HepG2 (cell line): ENCODE results near the gene C12orf42. TPM values are rescaled to one million over a fixed set of nuclear protein-coding genes. Genes with fewer than 3 reads are reported as not detected.
A peak's percentile ranks its signal among the peaks of the same experiment; 100 is the strongest.

Source experiments
- ATAC-seq: fragments of 200-7000 bp; cut with Tn5 transposase; 3 replicates; pipeline ENCODE4 v1.9.1; 2020; ENCODE audit warnings: mild to moderate bottlenecking, moderate library complexity
- BruUV-seq: library from RNA; stranded (reverse); fragments of 400-500 nt; replicated peaks from 2 replicates; lab custom pipeline; 2021; lab: Mats Ljungman, UMichigan
- CTCF ChIA-PET: fragments of 300-600 bp; formaldehyde crosslinking; extraction: SDS; loops from one replicate; lab custom pipeline; 2021; ENCODE audit warnings: low total read pairs, inconsistent platforms, low intra/inter-chr PET ratio; lab: Yijun Ruan, JAX
- POLR2A ChIA-PET: fragments of 350-600 bp; sonication (Branson Sonifier 250); formaldehyde crosslinking; loops from one replicate; lab custom pipeline; 2020; ENCODE audit warnings: antibody characterized with exemption, inconsistent platforms; lab: Yijun Ruan, JAX
- DNase-seq: peaks from one replicate; pipeline ENCODE4 v3.0.0-alpha.2; 2015; ENCODE audit warnings: low spot score
- FAIRE-seq: peaks from 3 replicates; lab custom pipeline; 2011; peaks lifted over from hg19 to GRCh38; lab: Jason Lieb, UNC
- H2AFZ ChIP-seq: one replicate; pipeline ENCODE4 v1.6.1; 2011; ENCODE audit warnings: low read length, inconsistent platforms
- H3K27ac ChIP-seq: fragments of 300-600 bp; 3 replicates; pipeline ENCODE4 v1.8.0; 2011; ENCODE audit warnings: mixed run types, mild to moderate bottlenecking, mixed read lengths, low read length, inconsistent platforms; ENCODE audit not compliant: insufficient read depth; ENCODE audit errors: extremely low read length
- H3K27me3 ChIP-seq, 2 experiments: fragments of 200-600 bp in 1 of 2; 2 replicates in 1 of 2; 3 replicates in 1 of 2; pipeline versions ENCODE4 v1.6.0 to v1.8.0; 2011; ENCODE audit warnings: low read length in 2 of 2, mild to moderate bottlenecking in 2 of 2, moderate library complexity in 2 of 2, inconsistent platforms in 1 of 2; ENCODE audit not compliant: insufficient read depth in 2 of 2, control insufficient read depth in 1 of 2
- H3K36me3 ChIP-seq, 2 experiments: fragments of 200-600 bp in 1 of 2; replicated peaks in 1 of 2; 2 replicates in 1 of 2; 3 replicates in 1 of 2; pipeline versions ENCODE4 v1.5.1 to v1.8.0; 2011; ENCODE audit warnings: low read length in 2 of 2, inconsistent platforms in 1 of 2; ENCODE audit not compliant: insufficient read depth in 2 of 2, control insufficient read depth in 1 of 2
- H3K4me1 ChIP-seq: 2 replicates; pipeline ENCODE4 v1.5.1; 2012; ENCODE audit warnings: low read length, inconsistent platforms; ENCODE audit not compliant: insufficient read depth
- H3K4me2 ChIP-seq: 2 replicates; pipeline ENCODE4 v1.6.0; 2011; ENCODE audit warnings: low read depth, low read length, inconsistent platforms
- H3K4me3 ChIP-seq, 3 experiments: fragments of 200-600 bp in 1 of 3; sonication (generic), shearing (Covaris generic) in 1 of 3; replicated peaks in 1 of 3; 2 replicates each; pipeline ENCODE4 v1.5.1; 2011 to 2016; ENCODE audit warnings: low read length in 3 of 3, inconsistent platforms in 2 of 3, low read depth in 2 of 3, mild to moderate bottlenecking in 2 of 3, control low read depth in 1 of 3, mixed read lengths in 1 of 3; ENCODE audit not compliant: insufficient read depth in 1 of 3
- H3K79me2 ChIP-seq: one replicate; pipeline ENCODE4 v1.6.1; 2011; ENCODE audit warnings: low read length, inconsistent platforms; ENCODE audit not compliant: insufficient read depth
- H3K9ac ChIP-seq: 2 replicates; pipeline ENCODE4 v1.6.0; 2011; ENCODE audit warnings: mild to moderate bottlenecking, low read depth, low read length, inconsistent platforms; ENCODE audit not compliant: insufficient read depth
- H3K9me3 ChIP-seq: 2 replicates; pipeline ENCODE4 v1.5.1; 2012; ENCODE audit warnings: mild to moderate bottlenecking, low read length
- H4K20me1 ChIP-seq: 2 replicates; pipeline ENCODE4 v1.6.0; 2011; ENCODE audit warnings: inconsistent platforms, mild to moderate bottlenecking, low read length, moderate library complexity; ENCODE audit not compliant: insufficient read depth
- FOSL1 ChIP-seq: sonication (generic); formaldehyde crosslinking; IDR thresholded peaks from 2 replicates; pipeline ENCODE4 v1.9.0; 2021; ENCODE audit warnings: missing genetic modification reagents, borderline replicate concordance
- FOSL2 ChIP-seq: sonication (generic); formaldehyde crosslinking; IDR thresholded peaks from 2 replicates; pipeline ENCODE4 v1.4.0; 2020; ENCODE audit warnings: missing genetic modification reagents
- FOXJ3 ChIP-seq: sonication (generic); formaldehyde crosslinking; IDR thresholded peaks from 2 replicates; pipeline ENCODE4 v1.4.0; 2020; ENCODE audit warnings: missing genetic modification reagents, mild to moderate bottlenecking, borderline replicate concordance
- JUND ChIP-seq: sonication (generic); formaldehyde crosslinking; IDR thresholded peaks from 2 replicates; pipeline ENCODE4 v1.8.0; 2022; ENCODE audit warnings: mild to moderate bottlenecking, missing genetic modification reagents
- MAFF ChIP-seq: IDR thresholded peaks from 2 replicates; pipeline ENCODE4 v1.6.1; 2011; ENCODE audit warnings: low read depth, low read length, improper control_type of control experiment
- MAFK ChIP-seq, 2 experiments: IDR thresholded peaks in 1 of 2; conservative IDR thresholded peaks in 1 of 2; 2 replicates each; pipeline ENCODE4 v1.6.1; 2011; ENCODE audit warnings: improper control_type of control experiment in 2 of 2, low read length in 2 of 2
- MED13 ChIP-seq: sonication (generic); formaldehyde crosslinking; IDR thresholded peaks from 2 replicates; pipeline ENCODE4 v1.5.0; 2020; ENCODE audit warnings: missing genetic modification reagents
- NFE2 ChIP-seq: sonication (generic); formaldehyde crosslinking; IDR thresholded peaks from 2 replicates; pipeline ENCODE4 v1.4.0; 2020; ENCODE audit warnings: missing genetic modification reagents
- NFE2L2 ChIP-seq: fragments of 150-350 bp; IDR thresholded peaks from 2 replicates; pipeline ENCODE4 v1.6.1; 2014; ENCODE audit warnings: low read length
- SALL2 ChIP-seq: sonication (generic); formaldehyde crosslinking; IDR thresholded peaks from 2 replicates; pipeline ENCODE4 v1.8.1; 2023; ENCODE audit warnings: mild to moderate bottlenecking, missing genetic modification reagents, inconsistent platforms
- SIX1 ChIP-seq: sonication (generic); formaldehyde crosslinking; IDR thresholded peaks from 2 replicates; pipeline ENCODE4 v1.4.0; 2020; ENCODE audit warnings: missing genetic modification reagents, borderline replicate concordance
- SMC3 ChIP-seq: IDR thresholded peaks from 2 replicates; pipeline ENCODE4 v1.6.1; 2011; ENCODE audit warnings: low read length, improper control_type of control experiment
- STAG1 ChIP-seq: sonication (generic); formaldehyde crosslinking; IDR thresholded peaks from 2 replicates; pipeline ENCODE4 v1.4.0; 2020; ENCODE audit warnings: missing genetic modification reagents
- TEAD3 ChIP-seq: optimal IDR thresholded peaks from 2 replicates; pipeline ENCODE3; 2016; ENCODE audit warnings: borderline replicate concordance
- ZNF451 ChIP-seq: sonication (generic); formaldehyde crosslinking; IDR thresholded peaks from 2 replicates; pipeline ENCODE4 v1.5.0; 2020; ENCODE audit warnings: mild to moderate bottlenecking, missing genetic modification reagents
- WGBS: methylation state at CpG from one replicate; pipeline ENCODE4 v1.1.6; 2017; ENCODE audit warnings: low lambda C conversion rate; 5-methylcytosine and 5-hydroxymethylcytosine counted together
- in situ Hi-C: cut with HindIII; loops from 2 replicates; pipeline ENCODE4 v1.10.0; 2017; ENCODE audit warnings: low pct_unique_long_range_greater_than_20kb; ENCODE audit not compliant: extremely low pct_ligation_motif_present
- intact Hi-C: fragments of 100-400 bp; cut with micrococcal nuclease; formaldehyde crosslinking; loops from one replicate; pipeline ENCODE4 v1.10.0; 2022; ENCODE audit not compliant: unreplicated experiment
- polyA plus RNA-seq, 8 experiments: library from polyadenylated mRNA; depleted of rRNA in 3 of 8; stranded (reverse) in 7 of 8; unstranded in 1 of 8; fragments of >200 nt; fragmentation: Illumina TruSeq in 4 of 8; extraction: Trizol in 4 of 8; gene quantifications; 2 replicates each; pipeline versions ENCODE4 v1.2.1 to v1.2.3, GENCODE V29; 2011 to 2016; ENCODE audit warnings: low read depth in 4 of 8, missing spikeins in 1 of 8, mixed read lengths in 1 of 8; ENCODE audit not compliant: insufficient read depth in 1 of 8
- total RNA-seq, 5 experiments: library from RNA; depleted of rRNA; stranded (reverse); fragments of >200 nt; fragmentation: Illumina TruSeq; extraction: Trizol; gene quantifications; 2 replicates each; pipeline ENCODE4 v1.2.3, GENCODE V29; 2016; ENCODE audit warnings: low read depth in 1 of 5
- TF ChIP-seq, protein P1 (sequence below): sonication (generic); formaldehyde crosslinking; IDR thresholded peaks from 2 replicates; pipeline ENCODE4 v1.4.0; 2020; ENCODE audit warnings: missing genetic modification reagents
- TF ChIP-seq, protein P2 (sequence below): sonication (generic); formaldehyde crosslinking; IDR thresholded peaks from 2 replicates; pipeline ENCODE4 v1.5.0; 2020; ENCODE audit warnings: mild to moderate bottlenecking, missing genetic modification reagents, moderate library complexity

Gene C12orf42
- total and polyA plus RNA-seq, 2 of the 13 experiments (the other 11 are each of a cell fraction or from before 2014, with no cell fraction given), result not detected

DNA sequence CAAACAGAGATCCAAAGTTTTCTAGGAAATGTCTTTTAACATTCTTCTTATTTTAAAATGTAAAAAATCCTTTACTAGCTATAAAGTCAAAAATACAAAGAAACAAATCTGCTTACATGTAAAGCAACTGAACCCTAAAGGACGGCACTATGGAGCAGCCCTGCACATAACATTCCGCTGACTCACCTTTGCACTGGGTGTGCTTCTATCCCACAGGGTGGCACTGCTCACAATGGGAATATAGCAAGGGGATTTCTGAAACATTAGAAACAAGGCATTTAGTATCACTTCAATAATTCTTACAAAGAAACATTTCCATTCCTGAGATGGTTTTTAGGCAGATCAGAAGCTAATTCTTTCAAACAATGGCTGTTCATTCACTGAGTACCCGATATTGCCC, 94.3 kb downstream of the C12orf42 start:
- 45% methylated on average over 3 of the region's 3 CpGs for whole genome bisulfite sequencing
- peaks cover 8% of the 10 kb centered on the region; the same call in 1 of the 2 replicates for H3K4me1 ChIP-seq
- CTCF ChIA-PET, result no interaction called here
- peak; percentile 90 for ATAC-seq
- H3K79me2 ChIP-seq, result no peaks in the 10 kb centered on the region
- no peak overlapping the region for H3K9ac ChIP-seq
- in situ Hi-C loops (no loop called here), intact Hi-C loops (no loop called here)
- H3K9me3 ChIP-seq, result no peaks in the 10 kb centered on the region
- POLR2A ChIA-PET, result no interaction called here
- H3K36me3 ChIP-seq, result no peaks in the 10 kb centered on the region
- H3K27ac ChIP-seq, result no peak overlapping the region
- DNase-seq, result peak; percentile 35
- peak; percentile 2; the same call in 1 of the 2 replicates for TF ChIP-seq SMC3
- TF ChIP-seq, protein P1, sequence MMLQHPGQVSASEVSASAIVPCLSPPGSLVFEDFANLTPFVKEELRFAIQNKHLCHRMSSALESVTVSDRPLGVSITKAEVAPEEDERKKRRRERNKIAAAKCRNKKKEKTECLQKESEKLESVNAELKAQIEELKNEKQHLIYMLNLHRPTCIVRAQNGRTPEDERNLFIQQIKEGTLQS, result peak; percentile 74
- TF ChIP-seq STAG1 (CRISPR knock-in tag), result peak; percentile 52
- peak; percentile 36; the same call in 1 of the 2 replicates for TF ChIP-seq FOSL1 (CRISPR knock-in tag)
- TF ChIP-seq ZNF451 (CRISPR knock-in tag), result no peak
- 0 out of 4 replicates have a peak, but pooled peaks of 1 of the 2 experiments have one; percentile 9 for TF ChIP-seq MAFK (conservative IDR thresholded peaks at IDR 0.05 in 1 of 2, IDR thresholded peaks at IDR 0.05 in 1 of 2; ENCODE audit: low read length in 2 of 2)
- peak; percentile 23; the same call in 1 of the 2 replicates for TF ChIP-seq MAFF
- TF ChIP-seq FOSL2 (CRISPR knock-in tag), result peak; percentile 92
- no peak for TF ChIP-seq MED13
- TF ChIP-seq JUND, result peak; percentile 70
- peak; percentile 59; the same call in 1 of the 2 replicates for TF ChIP-seq NFE2L2
- peak; percentile 48; the same call in 1 of the 2 replicates for TF ChIP-seq NFE2 (CRISPR knock-in tag)
- TF ChIP-seq FOXJ3 (CRISPR knock-in tag), result no peak
- TF ChIP-seq SIX1 (CRISPR knock-in tag), result no peak
- peak; percentile 46 for TF ChIP-seq TEAD3 (CRISPR knock-in tag)
- TF ChIP-seq SALL2 (CRISPR knock-in tag), result no peak
- TF ChIP-seq, protein P2, sequence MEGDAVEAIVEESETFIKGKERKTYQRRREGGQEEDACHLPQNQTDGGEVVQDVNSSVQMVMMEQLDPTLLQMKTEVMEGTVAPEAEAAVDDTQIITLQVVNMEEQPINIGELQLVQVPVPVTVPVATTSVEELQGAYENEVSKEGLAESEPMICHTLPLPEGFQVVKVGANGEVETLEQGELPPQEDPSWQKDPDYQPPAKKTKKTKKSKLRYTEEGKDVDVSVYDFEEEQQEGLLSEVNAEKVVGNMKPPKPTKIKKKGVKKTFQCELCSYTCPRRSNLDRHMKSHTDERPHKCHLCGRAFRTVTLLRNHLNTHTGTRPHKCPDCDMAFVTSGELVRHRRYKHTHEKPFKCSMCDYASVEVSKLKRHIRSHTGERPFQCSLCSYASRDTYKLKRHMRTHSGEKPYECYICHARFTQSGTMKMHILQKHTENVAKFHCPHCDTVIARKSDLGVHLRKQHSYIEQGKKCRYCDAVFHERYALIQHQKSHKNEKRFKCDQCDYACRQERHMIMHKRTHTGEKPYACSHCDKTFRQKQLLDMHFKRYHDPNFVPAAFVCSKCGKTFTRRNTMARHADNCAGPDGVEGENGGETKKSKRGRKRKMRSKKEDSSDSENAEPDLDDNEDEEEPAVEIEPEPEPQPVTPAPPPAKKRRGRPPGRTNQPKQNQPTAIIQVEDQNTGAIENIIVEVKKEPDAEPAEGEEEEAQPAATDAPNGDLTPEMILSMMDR (CRISPR knock-in tag), result peak; percentile 62
- no peaks in the 10 kb centered on the region for H4K20me1 ChIP-seq
- H3K4me2 ChIP-seq, result no peak overlapping the region
- no peak overlapping the region for H2AFZ ChIP-seq
- no peaks in the 10 kb centered on the region for H3K27me3 ChIP-seq
- FAIRE-seq, result peak; percentile 70
- no TSS peak for BruUV-seq
- H3K4me3 ChIP-seq, result no peak overlapping the region
